Superior temporal gyrus (tissue), 1 donor: ENCODE results near the gene HOXA5.

ENCODE experiments used
- DNase-seq: peaks from one replicate; pipeline ENCODE4 v3.0.0-alpha.2; 2016; ENCODE audit errors: extremely low spot score

The HOXA5 gene

DNA sequence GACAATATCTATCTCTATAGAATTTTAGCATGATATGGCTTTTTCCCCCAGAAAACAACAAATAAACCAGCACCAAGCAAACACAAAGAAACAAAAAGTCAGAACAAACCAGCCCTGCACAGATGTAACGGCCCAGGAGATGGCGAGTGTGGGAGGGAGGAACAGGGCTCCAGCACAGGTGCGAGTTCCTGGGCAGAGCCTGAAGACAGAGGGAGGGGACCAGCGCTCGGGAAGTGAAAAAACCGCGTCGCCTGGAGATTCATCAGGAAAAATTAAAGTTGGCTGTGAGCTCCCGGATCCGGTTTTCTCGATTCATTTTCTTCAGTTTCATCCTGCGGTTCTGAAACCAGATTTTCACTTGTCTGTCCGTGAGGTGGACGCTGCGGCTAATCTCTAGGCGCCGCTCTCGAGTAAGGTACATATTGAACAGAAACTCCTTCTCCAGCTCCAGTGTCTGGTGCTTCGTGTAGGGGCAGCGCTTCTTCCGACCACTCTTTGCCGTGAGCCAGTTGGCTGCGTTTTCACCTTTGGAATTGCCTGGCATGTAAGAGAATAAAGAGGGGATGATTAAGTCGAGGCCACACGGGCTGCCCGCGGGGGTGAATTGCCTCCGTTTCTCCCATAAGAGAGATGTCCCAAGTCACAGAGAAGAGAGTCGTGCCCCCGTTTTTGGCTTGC, 28.3 kb upstream of the HOXA5 start:
- DNase-seq, result no peak

DNA sequence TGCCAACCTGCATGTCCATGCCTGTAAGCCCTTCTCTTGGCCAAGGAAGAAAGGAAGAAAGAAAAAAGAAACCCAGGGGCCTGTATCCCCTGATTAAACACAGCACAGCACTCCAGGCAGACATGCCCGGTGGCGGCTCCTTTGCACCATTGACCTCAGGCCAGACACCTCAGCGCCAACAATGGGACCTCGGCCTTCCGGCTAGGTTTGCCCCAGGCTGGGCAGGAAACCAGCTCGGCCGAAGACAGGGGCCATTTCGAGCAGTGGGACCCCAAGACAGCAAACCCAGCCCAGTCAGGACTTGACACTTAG, 27.8 kb upstream of the HOXA5 start:
- no peak for DNase-seq

DNA sequence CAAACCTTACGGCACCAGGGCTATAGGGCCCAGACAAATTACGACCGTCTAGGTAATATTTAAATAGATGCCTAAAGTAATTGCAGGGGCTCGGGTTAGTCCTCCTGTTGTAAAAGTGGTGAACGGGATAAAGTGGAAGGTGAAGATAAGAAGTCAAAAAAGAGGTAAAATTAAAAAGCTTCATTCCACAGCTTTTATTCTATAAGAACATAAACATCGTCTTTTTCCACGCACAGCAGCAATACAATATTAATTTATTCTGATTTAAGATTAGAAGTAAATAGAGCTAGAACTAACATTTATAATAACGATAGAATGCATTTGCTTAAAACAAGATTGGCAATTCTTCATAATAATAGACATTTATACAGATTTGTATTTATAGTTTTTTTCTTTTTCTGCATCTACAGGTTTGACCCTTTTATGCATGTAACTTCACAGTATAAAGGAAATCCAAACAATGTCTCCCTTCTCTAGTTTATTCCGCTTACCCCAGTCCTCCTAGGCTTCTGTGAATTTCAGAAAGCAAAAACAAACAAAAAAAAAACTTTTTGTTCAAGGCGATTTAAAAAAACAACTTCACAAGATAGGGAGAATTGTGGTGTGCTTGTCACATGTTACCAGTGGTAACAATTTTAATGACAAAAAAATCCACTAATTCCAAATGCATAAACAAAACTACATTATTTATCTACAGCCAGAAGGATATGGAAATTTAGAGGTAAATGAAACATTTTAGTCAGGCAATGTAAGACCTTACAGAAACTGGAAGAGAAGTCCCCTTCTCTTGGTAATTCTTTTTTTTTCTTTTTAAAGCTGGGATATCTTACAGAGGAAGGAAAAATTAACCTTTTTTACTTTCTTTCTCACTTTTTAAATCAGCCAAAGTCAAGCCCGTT, 27.2 kb upstream of the HOXA5 start:
- DNase-seq, result no peak

DNA sequence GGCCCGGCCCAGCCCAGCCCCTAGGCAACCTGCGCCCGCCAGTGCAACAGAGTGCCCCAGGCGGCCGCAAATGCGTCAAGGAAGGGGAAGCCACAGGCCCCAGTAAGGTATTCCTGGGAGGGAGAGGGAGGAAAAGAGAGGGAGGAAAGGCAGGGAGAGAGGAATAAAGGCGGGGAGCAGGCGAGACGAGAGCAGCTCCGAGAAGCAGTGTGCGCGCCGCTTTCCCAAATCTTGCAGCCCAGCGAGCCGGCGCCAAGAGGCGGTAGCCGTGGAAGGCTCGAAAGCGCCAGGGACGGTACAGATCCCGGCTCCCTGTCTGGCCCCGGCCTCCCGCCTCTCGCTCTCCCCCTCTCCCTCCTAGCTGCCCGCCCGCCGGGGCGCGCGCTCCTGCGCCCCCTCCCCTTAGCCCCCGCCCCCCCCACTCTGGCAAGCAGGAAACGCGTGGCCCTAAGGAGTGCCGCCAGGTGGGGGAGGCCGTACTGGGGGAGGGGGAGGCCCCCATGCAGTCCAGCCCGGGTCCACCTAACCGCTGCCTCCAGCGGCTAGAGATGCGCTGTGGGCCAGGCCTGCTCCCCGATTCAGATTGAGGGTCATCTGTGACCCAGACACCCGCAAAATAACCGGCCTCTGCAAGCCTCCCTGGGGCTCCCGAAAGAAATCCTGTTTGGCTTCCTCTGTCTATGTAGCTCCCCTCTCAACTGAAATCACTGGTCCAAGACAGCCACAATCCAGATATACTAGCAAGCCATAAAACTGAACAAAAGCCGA, 26.4 kb upstream of the HOXA5 start:
- DNase-seq, result no peak

DNA sequence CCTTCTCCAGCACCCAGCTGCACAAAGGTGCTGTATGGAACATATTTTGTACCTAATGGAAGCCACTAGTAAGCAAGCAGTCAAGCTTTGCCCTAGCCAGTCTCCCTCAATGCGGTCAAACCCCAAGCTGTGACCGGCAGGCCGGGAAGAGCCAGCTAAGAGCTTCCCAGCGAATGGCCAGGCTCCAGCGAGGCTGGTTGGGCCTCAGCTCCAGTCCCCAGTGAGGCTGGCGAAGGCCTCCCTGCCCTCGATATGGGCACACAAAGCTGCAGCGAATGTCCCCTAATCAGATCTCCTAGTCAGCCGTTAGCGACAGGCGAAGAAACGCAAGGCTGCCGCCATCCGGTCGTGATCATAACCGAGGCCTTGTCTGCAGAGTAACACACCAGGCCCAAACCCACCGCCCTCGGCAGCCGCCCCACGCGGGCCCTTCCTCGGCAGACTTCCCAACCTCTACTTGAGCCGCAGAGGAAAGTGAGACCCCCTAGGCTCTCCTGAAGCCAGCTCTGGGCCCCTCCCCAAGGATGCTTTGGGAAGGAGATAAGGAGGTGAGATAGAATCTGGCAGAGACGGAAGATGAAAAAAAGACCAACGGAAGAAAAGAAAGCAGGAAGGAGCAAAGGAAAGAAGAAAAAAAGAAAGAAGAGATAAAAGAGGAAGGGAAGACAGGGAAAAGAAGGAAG, 24.9 kb upstream of the HOXA5 start:
- DNase-seq, result no peak

DNA sequence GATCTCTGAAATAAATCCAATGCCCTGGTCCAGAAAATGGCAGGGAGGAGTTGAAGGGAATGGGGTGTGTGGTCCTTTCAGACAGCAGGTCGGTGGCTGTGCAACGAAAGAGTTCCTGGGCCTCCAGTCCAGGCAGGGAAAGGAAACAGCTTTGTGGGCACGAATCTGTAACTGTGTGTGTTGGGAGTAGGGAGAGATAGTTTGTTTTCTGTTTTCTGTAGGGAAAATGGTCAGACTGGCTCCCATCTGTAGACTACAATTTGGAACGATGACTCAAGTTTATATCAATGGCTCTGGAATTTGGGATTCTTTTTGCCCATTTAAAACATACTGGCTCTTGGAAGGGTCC, 24.4 kb upstream of the HOXA5 start:
- DNase-seq, result no peak

- no peak for DNase-seq
Measured at GRCh38 chr7:27166531-27167505, 23.3 kb upstream of the HOXA5 start.

DNA sequence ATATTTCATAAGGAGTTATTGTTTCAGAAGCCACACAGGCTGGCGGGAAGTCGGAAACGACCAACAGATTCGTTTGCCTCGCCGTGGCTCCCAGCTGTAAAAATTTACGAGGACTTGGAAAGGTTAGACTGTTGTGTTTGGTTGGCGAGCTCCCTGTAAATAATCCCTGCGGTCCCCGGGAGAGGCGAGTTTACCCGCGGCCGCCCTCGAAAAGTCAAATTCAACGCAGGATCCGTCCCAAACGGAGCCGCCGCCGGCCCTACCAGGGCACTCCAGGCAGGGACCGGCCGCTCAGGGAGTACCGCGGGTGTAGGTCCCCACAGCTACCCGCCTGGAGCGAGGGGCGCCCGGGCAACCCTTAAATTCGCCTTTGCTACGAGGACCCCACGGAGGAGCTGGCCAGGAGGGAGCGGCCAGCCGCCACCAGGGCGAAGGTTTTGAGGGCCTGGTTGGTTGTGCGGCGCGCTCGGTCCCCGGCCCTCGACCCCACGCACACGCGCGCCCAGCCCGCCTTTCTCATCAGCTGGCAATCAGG, 22.6 kb upstream of the HOXA5 start:
- no peak for DNase-seq

DNA sequence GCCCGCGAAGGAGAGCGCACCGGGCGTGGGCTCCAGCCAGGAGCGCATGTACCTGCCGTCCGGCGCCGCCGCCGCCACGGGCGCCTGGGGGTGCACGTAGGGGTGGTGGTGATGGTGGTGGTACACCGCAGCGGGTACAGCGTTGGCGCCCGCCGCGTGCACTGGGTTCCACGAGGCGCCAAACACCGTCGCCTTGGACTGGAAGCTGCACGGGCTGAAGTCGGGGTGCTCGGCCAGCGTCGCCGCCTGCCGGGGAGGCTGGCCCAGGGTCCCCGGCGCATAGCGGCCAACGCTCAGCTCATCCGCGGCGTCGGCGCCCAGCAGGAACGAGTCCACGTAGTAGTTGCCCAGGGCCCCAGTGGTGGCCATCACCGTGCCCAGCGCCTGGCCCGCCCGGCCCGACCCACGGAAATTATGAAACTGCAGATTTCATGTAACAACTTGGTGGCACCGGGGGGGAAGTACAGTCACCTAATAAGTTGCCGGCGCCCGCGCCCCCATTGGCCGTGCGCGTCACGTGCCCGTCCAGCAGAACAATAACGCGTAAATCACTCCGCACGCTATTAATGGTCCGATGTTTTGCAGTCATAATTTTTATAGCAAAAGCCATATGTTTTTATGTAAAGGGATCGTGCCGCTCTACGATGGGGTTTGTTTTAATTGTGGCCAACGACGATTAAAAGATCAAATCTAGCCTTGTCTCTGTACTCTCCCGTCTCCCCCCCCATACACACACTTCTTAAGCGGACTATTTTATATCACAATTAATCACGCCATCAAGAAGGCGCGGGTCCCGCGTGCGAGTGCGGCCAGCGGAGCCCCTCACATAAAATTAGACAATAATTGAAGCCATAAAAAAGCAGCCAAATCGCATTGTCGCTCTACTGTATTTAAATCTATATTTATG, 21.9 kb upstream of the HOXA5 start, which contains the start of gene HOXA9:
Gene HOXA9, minus strand, starts transcription at position 449 of the 907 bp plus-strand sequence. Its CDS starts 80 bp downstream, at position 369.
- no peak for DNase-seq

DNA sequence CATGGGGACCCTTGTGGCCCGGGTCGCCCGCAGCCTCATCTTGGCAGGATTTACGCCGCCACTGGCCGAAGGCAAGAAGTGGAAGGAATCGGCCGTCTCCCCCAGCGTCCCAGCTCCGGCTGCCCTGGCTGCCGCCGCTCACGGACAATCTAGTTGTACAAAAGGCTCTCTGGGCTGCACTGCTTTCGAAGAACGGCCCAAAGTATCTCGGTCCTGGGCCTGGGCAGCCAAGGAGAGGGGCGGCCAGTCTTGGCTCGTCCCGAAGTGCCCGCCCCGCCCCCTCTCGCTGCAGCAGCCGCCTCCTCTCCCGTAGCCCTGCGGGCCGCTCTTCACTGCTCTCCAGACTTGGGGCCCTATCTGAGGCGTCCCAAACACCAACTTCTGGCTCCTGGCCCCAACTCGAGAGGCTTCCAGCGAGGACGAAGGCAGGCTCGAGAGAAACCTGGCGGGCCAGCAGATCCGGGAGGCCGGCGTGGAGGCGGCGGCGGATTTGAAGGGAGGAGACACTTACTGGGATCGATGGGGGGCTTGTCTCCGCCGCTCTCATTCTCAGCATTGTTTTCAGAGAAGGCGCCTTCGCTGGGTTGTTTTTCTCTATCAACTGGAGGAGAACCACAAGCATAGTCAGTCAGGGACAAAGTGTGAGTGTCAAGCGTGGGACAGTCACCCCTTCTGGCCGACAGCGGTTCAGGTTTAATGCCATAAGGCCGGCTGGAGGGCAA, 21.0 kb upstream of the HOXA5 start:
- DNase-seq, result no peak

GRCh38 chr7:27164045-27164366, 20.5 kb upstream of the HOXA5 start:
- DNase-seq, result no peak

- DNase-seq, result no peak
Measured at GRCh38 chr7:27163288-27164044, 20.0 kb upstream of the HOXA5 start.

GRCh38 chr7:27162561-27163287, 19.2 kb upstream of the HOXA5 start:
- no peak for DNase-seq

GRCh38 chr7:27161721-27162560, 18.5 kb upstream of the HOXA5 start:
- DNase-seq, result no peak

DNA sequence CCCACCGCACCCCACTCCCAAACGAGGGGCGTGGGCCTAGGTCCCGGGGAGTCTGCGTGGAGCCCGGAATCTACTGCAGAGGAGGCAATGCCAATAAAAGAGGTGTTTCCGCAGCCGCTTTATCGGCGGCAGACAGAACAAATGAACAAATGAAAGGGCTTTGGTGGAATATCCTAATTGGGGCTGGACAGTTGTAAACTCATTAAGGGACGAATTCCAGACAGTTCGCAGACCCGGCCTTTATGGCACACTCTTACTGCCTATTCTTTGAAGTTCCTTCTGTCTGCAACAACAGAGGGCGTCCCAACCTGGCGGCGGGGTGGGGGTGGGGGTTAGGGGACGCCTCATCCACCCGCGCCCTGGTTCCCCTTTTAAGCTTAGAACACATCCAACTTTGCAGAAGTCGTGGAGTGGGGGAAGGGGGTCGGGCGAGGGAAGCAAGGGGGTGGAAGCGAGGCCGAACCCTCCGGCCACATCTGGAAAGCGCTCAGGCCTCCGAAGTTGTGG, 17.8 kb upstream of the HOXA5 start:
- no peak for DNase-seq

DNA sequence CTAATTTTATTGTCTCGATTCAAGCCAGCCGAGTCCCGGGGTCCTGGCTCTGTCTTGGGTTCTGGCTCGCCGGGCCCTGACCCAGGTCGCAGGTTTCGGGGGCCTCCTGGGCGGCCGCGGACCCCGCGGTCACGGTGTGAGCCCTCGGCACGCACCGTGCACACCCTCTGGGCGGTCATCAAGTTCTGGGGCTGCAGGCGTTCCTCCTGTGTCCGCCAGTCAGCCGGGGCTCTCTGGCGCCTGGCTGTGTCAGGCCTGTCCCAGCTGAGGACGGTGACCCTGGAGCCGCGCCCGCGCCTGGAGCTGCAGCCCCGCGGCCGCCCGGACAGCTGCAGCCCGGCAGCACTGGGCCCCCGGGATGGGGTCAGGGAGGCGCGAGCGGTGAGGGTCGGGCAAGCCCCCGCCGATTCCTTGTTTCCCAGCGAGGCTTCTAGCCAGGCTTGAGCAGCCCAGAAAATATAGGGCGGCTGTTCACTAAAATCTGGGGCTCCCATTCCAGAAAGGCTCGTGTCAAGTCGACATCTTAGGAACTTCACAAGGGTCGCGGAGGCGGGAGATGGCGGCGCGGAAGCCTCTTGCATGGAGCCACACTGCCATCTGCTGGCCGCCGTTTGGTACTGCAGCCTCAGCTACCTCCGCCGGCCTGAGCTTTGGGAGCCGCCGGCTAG, 17.2 kb upstream of the HOXA5 start:
- DNase-seq, result peak; percentile 80
